GM21381 (cell line): ENCODE data around the gene C16orf90.
A peak's percentile ranks its signal among the peaks of the same experiment; 100 is the strongest.

Source experiments
- ATAC-seq: cut with Tn5 transposase; IDR thresholded peaks from one replicate; pipeline ENCODE4 v1.9.1; 2021; ENCODE audit warnings: mild to moderate bottlenecking, moderate library complexity; ENCODE audit not compliant: unreplicated experiment

C16orf90 gene

GRCh38 chr16:3467921-3468320 lies 27.4 kb downstream of the C16orf90 start:
- no peak for ATAC-seq

- ATAC-seq, result no peak
Observed at GRCh38 chr16:3467182-3467581, 28.1 kb downstream of the C16orf90 start.

GRCh38 chr16:3465911-3466584 lies 29.2 kb downstream of the C16orf90 start:
- ATAC-seq, result no peak

GRCh38 chr16:3465301-3465700 lies 30.0 kb downstream of the C16orf90 start:
- ATAC-seq, result no peak

- ATAC-seq, result no peak
Observed at GRCh38 chr16:3461151-3461550, 34.1 kb downstream of the C16orf90 start.

- ATAC-seq, result no peak
Observed at GRCh38 chr16:3460585-3460984, 34.7 kb downstream of the C16orf90 start.

GRCh38 chr16:3460121-3460520 lies 35.2 kb downstream of the C16orf90 start:
- no peak for ATAC-seq

GRCh38 chr16:3459401-3460090 lies 35.7 kb downstream of the C16orf90 start:
- ATAC-seq, result no peak

GRCh38 chr16:3458852-3459361 lies 36.4 kb downstream of the C16orf90 start:
- ATAC-seq, result no peak

GRCh38 chr16:3458278-3458851 lies 36.9 kb downstream of the C16orf90 start:
- peak; percentile 4 for ATAC-seq

GRCh38 chr16:3457434-3458252 lies 37.6 kb downstream of the C16orf90 start:
- peak; percentile 84 for ATAC-seq

GRCh38 chr16:3454631-3455147 lies 40.6 kb downstream of the C16orf90 start:
- no peak for ATAC-seq

- no peak for ATAC-seq
Observed at GRCh38 chr16:3454093-3454492, 41.2 kb downstream of the C16orf90 start.

- peak; percentile 16 for ATAC-seq
Observed at GRCh38 chr16:3444032-3444388, 51.3 kb downstream of the C16orf90 start.
